ENCODE measurements around the gene GDPGP1.
A peak's percentile ranks its signal among the peaks of the same experiment; 100 is the strongest.

GDPGP1 gene

GRCh38 chr15:90228960-90229359, 5.0 kb upstream of the GDPGP1 start:
- Histone ChIP-seq H4K8ac (ENCODE audit: low read depth, low read length) (no peak overlapping the region), H4K91ac (ENCODE audit: low read depth, low read length, poor library complexity) (no peak overlapping the region), H3K18ac (ENCODE audit: low read length) (no peak overlapping the region), H3K4ac (ENCODE audit: low read length) (no peak overlapping the region), H3K4me1 (ENCODE audit: control insufficient read depth in 2 of 2, insufficient read depth in 1 of 2, low read depth in 1 of 2, low read length in 2 of 2) (peaks cover 0 to 3% of the 10 kb centered on the region in 2 donors), H3K23ac (ENCODE audit: low read depth, low read length, poor library complexity) (peak overlapping the region; percentile 52), H3K4me3 (ENCODE audit: low read length in 2 of 2) (no peak overlapping the region), H3K27me3 (ENCODE audit: control insufficient read depth in 3 of 3, insufficient read depth in 3 of 3, low read depth in 1 of 3, low read length in 3 of 3) (no peaks in the 10 kb centered on the region), H2BK120ac (ENCODE audit: low read depth, low read length) (no peak overlapping the region), H2AK5ac (ENCODE audit: low read depth, low read length) (no peak overlapping the region), H2BK12ac (ENCODE audit: low read length) (no peak overlapping the region), H3K9me3 (replicated peaks in 1 of 2; ENCODE audit: control insufficient read depth in 2 of 2, insufficient read depth in 1 of 2, low read depth in 1 of 2, low read length in 2 of 2) (no peaks in the 10 kb centered on the region), H2BK5ac (ENCODE audit: low read length) (no peak overlapping the region), H3K27ac (replicated peaks; ENCODE audit: low read length) (no peak overlapping the region), H2BK15ac (ENCODE audit: low read length) (no peak overlapping the region), H3K79me1 (ENCODE audit: low read depth, low read length) (peaks cover 8% of the 10 kb centered on the region), H3K14ac (ENCODE audit: low read length) (no peak overlapping the region), H3K36me3 (replicated peaks in 1 of 2; ENCODE audit: control insufficient read depth in 2 of 2, insufficient read depth in 2 of 2, low read length in 2 of 2) (peaks cover 49 to 71% of the 10 kb centered on the region in 2 donors), H2AFZ (ENCODE audit: low read length) (no peak overlapping the region), H3K4me2 (ENCODE audit: insufficient read depth, low read length, poor library complexity, severe bottlenecking) (no peak overlapping the region), H3K9ac (ENCODE audit: low read depth, low read length, poor library complexity) (no peak overlapping the region)
- DNase-seq (ENCODE audit: low spot score) = no peak
- no CpG with 5 or more reads among the region's 15 CpGs for WGBS, 2 donors (ENCODE audit: extremely low coverage in 2 of 2, insufficient read length in 2 of 2, insufficient replicate concordance in 1 of 2)

- Histone ChIP-seq H4K91ac (ENCODE audit: low read depth, low read length, poor library complexity) (no peak overlapping the region), H3K4ac (ENCODE audit: low read length) (no peak overlapping the region), H2BK15ac (ENCODE audit: low read length) (no peak overlapping the region), H4K8ac (ENCODE audit: low read depth, low read length) (no peak overlapping the region), H3K79me1 (ENCODE audit: low read depth, low read length) (peaks cover 4% of the 10 kb centered on the region), H3K4me2 (ENCODE audit: insufficient read depth, low read length, poor library complexity, severe bottlenecking) (no peak overlapping the region), H3K18ac (ENCODE audit: low read length) (no peak overlapping the region), H3K4me3 (ENCODE audit: low read length in 2 of 2) (no peak overlapping the region), H3K27me3 (ENCODE audit: control insufficient read depth in 3 of 3, insufficient read depth in 3 of 3, low read depth in 1 of 3, low read length in 3 of 3) (no peaks in the 10 kb centered on the region), H3K9me3 (replicated peaks in 1 of 2; ENCODE audit: control insufficient read depth in 2 of 2, insufficient read depth in 1 of 2, low read depth in 1 of 2, low read length in 2 of 2) (no peaks in the 10 kb centered on the region), H3K4me1 (ENCODE audit: control insufficient read depth in 2 of 2, insufficient read depth in 1 of 2, low read depth in 1 of 2, low read length in 2 of 2) (peaks cover 2 to 5% of the 10 kb centered on the region in 2 donors), H2AFZ (ENCODE audit: low read length) (no peak overlapping the region), H3K14ac (ENCODE audit: low read length) (no peak overlapping the region), H2BK120ac (ENCODE audit: low read depth, low read length) (no peak overlapping the region), H3K9ac (ENCODE audit: low read depth, low read length, poor library complexity) (no peak overlapping the region), H3K27ac (replicated peaks; ENCODE audit: low read length) (no peak overlapping the region), H2AK5ac (ENCODE audit: low read depth, low read length) (no peak overlapping the region), H2BK12ac (ENCODE audit: low read length) (no peak overlapping the region), H3K36me3 (replicated peaks in 1 of 2; ENCODE audit: control insufficient read depth in 2 of 2, insufficient read depth in 2 of 2, low read length in 2 of 2) (peaks cover 38 to 60% of the 10 kb centered on the region in 2 donors), H2BK5ac (ENCODE audit: low read length) (no peak overlapping the region), H3K23ac (ENCODE audit: low read depth, low read length, poor library complexity) (no peak overlapping the region)
- WGBS, 2 donors (ENCODE audit: extremely low coverage in 2 of 2, insufficient read length in 2 of 2, insufficient replicate concordance in 1 of 2) = no CpG with 5 or more reads among the region's 12 CpGs
- no peak for DNase-seq (ENCODE audit: low spot score)
These were observed 3.9 kb upstream of the GDPGP1 start for GRCh38 chr15:90230071-90230494.

DNA sequence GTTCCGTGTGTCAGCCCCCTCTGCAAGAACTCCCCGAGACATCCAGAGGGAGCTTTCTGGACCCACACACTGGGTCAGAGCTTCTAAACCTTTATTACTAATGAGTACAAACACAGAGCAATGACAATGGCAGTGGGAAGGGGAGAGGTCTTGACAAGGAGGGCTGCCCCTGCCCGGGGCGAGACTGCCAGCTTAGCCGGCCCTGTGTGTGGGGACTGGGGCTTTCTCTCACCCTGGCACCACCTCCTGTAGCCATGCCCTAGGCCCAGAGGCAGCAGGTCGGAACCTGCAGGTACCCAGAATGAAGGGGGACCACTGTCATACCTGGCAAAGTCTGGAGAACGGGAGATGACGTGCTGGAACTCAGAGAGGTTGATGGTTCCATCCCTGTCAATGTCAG, 3.4 kb upstream of the GDPGP1 start:
- Histone ChIP-seq H4K91ac (ENCODE audit: low read depth, low read length, poor library complexity) (no peak overlapping the region), H3K4ac (ENCODE audit: low read length) (no peak overlapping the region), H3K27me3 (ENCODE audit: control insufficient read depth in 3 of 3, insufficient read depth in 3 of 3, low read depth in 1 of 3, low read length in 3 of 3) (no peaks in the 10 kb centered on the region), H2AK5ac (ENCODE audit: low read depth, low read length) (no peak overlapping the region), H3K4me2 (ENCODE audit: insufficient read depth, low read length, poor library complexity, severe bottlenecking) (no peak overlapping the region), H2AFZ (ENCODE audit: low read length) (no peak overlapping the region), H2BK12ac (ENCODE audit: low read length) (no peak overlapping the region), H3K79me1 (ENCODE audit: low read depth, low read length) (peaks cover 2% of the 10 kb centered on the region), H3K23ac (ENCODE audit: low read depth, low read length, poor library complexity) (no peak overlapping the region), H4K8ac (ENCODE audit: low read depth, low read length) (no peak overlapping the region), H3K18ac (ENCODE audit: low read length) (no peak overlapping the region), H3K14ac (ENCODE audit: low read length) (no peak overlapping the region), H3K36me3 (replicated peaks in 1 of 2; ENCODE audit: control insufficient read depth in 2 of 2, insufficient read depth in 2 of 2, low read length in 2 of 2) (peaks cover 33 to 54% of the 10 kb centered on the region in 2 donors), H3K27ac (replicated peaks; ENCODE audit: low read length) (no peak overlapping the region), H2BK15ac (ENCODE audit: low read length) (no peak overlapping the region), H3K4me1 (ENCODE audit: control insufficient read depth in 2 of 2, insufficient read depth in 1 of 2, low read depth in 1 of 2, low read length in 2 of 2) (peaks cover 2 to 5% of the 10 kb centered on the region in 2 donors), H3K9me3 (replicated peaks in 1 of 2; ENCODE audit: control insufficient read depth in 2 of 2, insufficient read depth in 1 of 2, low read depth in 1 of 2, low read length in 2 of 2) (no peaks in the 10 kb centered on the region), H3K9ac (ENCODE audit: low read depth, low read length, poor library complexity) (no peak overlapping the region), H2BK120ac (ENCODE audit: low read depth, low read length) (no peak overlapping the region), H2BK5ac (ENCODE audit: low read length) (no peak overlapping the region), H3K4me3 (ENCODE audit: low read length in 2 of 2) (no peak overlapping the region)
- DNase-seq (ENCODE audit: low spot score) = no peak
- WGBS, 2 donors (ENCODE audit: extremely low coverage in 2 of 2, insufficient read length in 2 of 2, insufficient replicate concordance in 1 of 2) = no CpG with 5 or more reads among the region's 8 CpGs

GRCh38 chr15:90231028-90232017, 2.7 kb upstream of the GDPGP1 start:
- Histone ChIP-seq H3K4me1 (ENCODE audit: control insufficient read depth in 2 of 2, insufficient read depth in 1 of 2, low read depth in 1 of 2, low read length in 2 of 2) (peaks cover 2 to 5% of the 10 kb centered on the region in 2 donors), H3K9me3 (replicated peaks in 1 of 2; ENCODE audit: control insufficient read depth in 2 of 2, insufficient read depth in 1 of 2, low read depth in 1 of 2, low read length in 2 of 2) (no peaks in the 10 kb centered on the region), H2BK15ac (ENCODE audit: low read length) (no peak overlapping the region), H3K18ac (ENCODE audit: low read length) (no peak overlapping the region), H3K27me3 (ENCODE audit: control insufficient read depth in 3 of 3, insufficient read depth in 3 of 3, low read depth in 1 of 3, low read length in 3 of 3) (no peaks in the 10 kb centered on the region), H3K23ac (ENCODE audit: low read depth, low read length, poor library complexity) (no peak overlapping the region), H3K36me3 (replicated peaks in 1 of 2; ENCODE audit: control insufficient read depth in 2 of 2, insufficient read depth in 2 of 2, low read length in 2 of 2) (peaks cover 32 to 51% of the 10 kb centered on the region in 2 donors), H3K4me2 (ENCODE audit: insufficient read depth, low read length, poor library complexity, severe bottlenecking) (no peak overlapping the region), H3K4ac (ENCODE audit: low read length) (no peak overlapping the region), H2BK120ac (ENCODE audit: low read depth, low read length) (no peak overlapping the region), H4K91ac (ENCODE audit: low read depth, low read length, poor library complexity) (no peak overlapping the region), H3K4me3 (ENCODE audit: low read length in 2 of 2) (peak overlapping the region in 1 of 2 donors; percentile 11), H2AK5ac (ENCODE audit: low read depth, low read length) (no peak overlapping the region), H2BK5ac (ENCODE audit: low read length) (no peak overlapping the region), H3K79me1 (ENCODE audit: low read depth, low read length) (peaks cover 2% of the 10 kb centered on the region), H3K14ac (ENCODE audit: low read length) (no peak overlapping the region), H4K8ac (ENCODE audit: low read depth, low read length) (no peak overlapping the region), H2AFZ (ENCODE audit: low read length) (no peak overlapping the region), H3K9ac (ENCODE audit: low read depth, low read length, poor library complexity) (no peak overlapping the region), H2BK12ac (ENCODE audit: low read length) (no peak overlapping the region), H3K27ac (replicated peaks; ENCODE audit: low read length) (no peak overlapping the region)
- WGBS, 2 donors (ENCODE audit: extremely low coverage in 2 of 2, insufficient read length in 2 of 2, insufficient replicate concordance in 1 of 2) = no CpG with 5 or more reads among the region's 27 CpGs
- no peak for DNase-seq (ENCODE audit: low spot score)

Data from neuronal stem cell (in vitro differentiated cells).